ENCODE measurements around the gene TNNI3K. TPM values are rescaled to one million over a fixed set of nuclear protein-coding genes. Genes with fewer than 3 reads are reported as not detected.

Gene TNNI3K
- total and polyA plus RNA-seq, 9 of the 15 experiments (the other 6 are each of a cell fraction or from before 2014, with no cell fraction given) = 0.21 to 0.53 (median 0.32) TPM; not detected in 5

GRCh38 chr1:74333244-74333643 lies 98.1 kb downstream of the TNNI3K start:
- Histone ChIP-seq H3K4me3 (no peak overlapping the region), H3K27ac (ENCODE audit: extremely low read depth, low read depth, low read length) (no peak overlapping the region), H3K9me1 (ENCODE audit: control insufficient read depth, insufficient read depth, low read length) (no peaks in the 10 kb centered on the region), H3K27me3 (ENCODE audit: control insufficient read depth in 2 of 2, insufficient read depth in 2 of 2, low read length in 2 of 2) (no peaks in the 10 kb centered on the region), H3K36me3 (ENCODE audit: control insufficient read depth, insufficient read depth, low read length) (no peaks in the 10 kb centered on the region), H3K9me3 (replicated peaks; ENCODE audit: control insufficient read depth, insufficient read depth, low read depth, low read length) (no peaks in the 10 kb centered on the region), H3K79me2 (ENCODE audit: control insufficient read depth, insufficient read depth, low read length) (no peaks in the 10 kb centered on the region), H3K9ac (ENCODE audit: insufficient read depth in 1 of 2, low read depth in 2 of 2, low read length in 2 of 2) (no peak overlapping the region), H4K20me1 (replicated peaks; ENCODE audit: control insufficient read depth, insufficient read depth, low read length) (no peaks in the 10 kb centered on the region), H3K4me2 (ENCODE audit: insufficient read depth, low read length) (no peak overlapping the region), H3K4me1 (replicated peaks in 1 of 2; ENCODE audit: control insufficient read depth in 2 of 2, insufficient read depth in 2 of 2, low read length in 2 of 2) (no peaks in the 10 kb centered on the region), H2AFZ (ENCODE audit: low read depth, low read length) (no peak overlapping the region)
- intact Hi-C loops (cut with micrococcal nuclease) = no loop called here
- ATAC-seq (no peak), FAIRE-seq (no peak), DNase-seq (ENCODE audit: extremely low read depth in 1 of 4, low spot score in 3 of 4) (no peak)
- ChIA-PET POLR2A (no interaction called here), CTCF (ENCODE audit: low intra/inter-chr PET ratio) (no interaction called here)
- in situ Hi-C loops (cut with MboI) = no loop called here
- BruUV-seq (replicated peaks) = no TSS peak
- 0% methylated on average over 2 of the region's 2 CpGs for WGBS (ENCODE audit: insufficient coverage, low coverage, missing lambda C conversion rate)
- TF ChIP-seq POLR2AphosphoS5 (IDR thresholded peaks at IDR 0.05; ENCODE audit: control insufficient read depth, insufficient read depth, low read depth, low read length) (no peak), FOXK2 (conservative IDR thresholded peaks at IDR 0.05 in 1 of 2, IDR thresholded peaks at IDR 0.05 in 1 of 2; ENCODE audit: low read depth in 2 of 2) (no peak), PHB (CRISPR knock-in tag; IDR thresholded peaks at IDR 0.05) (no peak), MAFF (IDR thresholded peaks at IDR 0.05; ENCODE audit: low read length) (no peak), MXI1 (IDR thresholded peaks at IDR 0.05; ENCODE audit: low read depth, low read length) (no peak), ZNF354B (CRISPR knock-in tag; IDR thresholded peaks at IDR 0.05) (no peak), ZKSCAN1 (IDR thresholded peaks at IDR 0.05; ENCODE audit: low read depth, low read length) (no peak), ZC3H11A (IDR thresholded peaks at IDR 0.05; ENCODE audit: low read depth, low read length) (no peak), SIX5 (IDR thresholded peaks at IDR 0.05; ENCODE audit: borderline replicate concordance in 1 of 2, insufficient read depth in 1 of 2, low read depth in 1 of 2, low read length in 2 of 2) (no peak), TEAD1 (CRISPR knock-in tag; IDR thresholded peaks at IDR 0.05) (no peak), CBFB (CRISPR knock-in tag; IDR thresholded peaks at IDR 0.05) (no peak), GATAD2A (IDR thresholded peaks at IDR 0.05) (no peak), PHF20 (IDR thresholded peaks at IDR 0.05; ENCODE audit: partially characterized antibody) (no peak), BHLHE40 (IDR thresholded peaks at IDR 0.05; ENCODE audit: low read length) (no peak)
- TF ChIP-seq, protein P1, sequence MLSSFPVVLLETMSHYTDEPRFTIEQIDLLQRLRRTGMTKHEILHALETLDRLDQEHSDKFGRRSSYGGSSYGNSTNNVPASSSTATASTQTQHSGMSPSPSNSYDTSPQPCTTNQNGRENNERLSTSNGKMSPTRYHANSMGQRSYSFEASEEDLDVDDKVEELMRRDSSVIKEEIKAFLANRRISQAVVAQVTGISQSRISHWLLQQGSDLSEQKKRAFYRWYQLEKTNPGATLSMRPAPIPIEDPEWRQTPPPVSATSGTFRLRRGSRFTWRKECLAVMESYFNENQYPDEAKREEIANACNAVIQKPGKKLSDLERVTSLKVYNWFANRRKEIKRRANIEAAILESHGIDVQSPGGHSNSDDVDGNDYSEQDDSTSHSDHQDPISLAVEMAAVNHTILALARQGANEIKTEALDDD (IDR thresholded peaks at IDR 0.05) = no peak
- TF ChIP-seq, protein P2, sequence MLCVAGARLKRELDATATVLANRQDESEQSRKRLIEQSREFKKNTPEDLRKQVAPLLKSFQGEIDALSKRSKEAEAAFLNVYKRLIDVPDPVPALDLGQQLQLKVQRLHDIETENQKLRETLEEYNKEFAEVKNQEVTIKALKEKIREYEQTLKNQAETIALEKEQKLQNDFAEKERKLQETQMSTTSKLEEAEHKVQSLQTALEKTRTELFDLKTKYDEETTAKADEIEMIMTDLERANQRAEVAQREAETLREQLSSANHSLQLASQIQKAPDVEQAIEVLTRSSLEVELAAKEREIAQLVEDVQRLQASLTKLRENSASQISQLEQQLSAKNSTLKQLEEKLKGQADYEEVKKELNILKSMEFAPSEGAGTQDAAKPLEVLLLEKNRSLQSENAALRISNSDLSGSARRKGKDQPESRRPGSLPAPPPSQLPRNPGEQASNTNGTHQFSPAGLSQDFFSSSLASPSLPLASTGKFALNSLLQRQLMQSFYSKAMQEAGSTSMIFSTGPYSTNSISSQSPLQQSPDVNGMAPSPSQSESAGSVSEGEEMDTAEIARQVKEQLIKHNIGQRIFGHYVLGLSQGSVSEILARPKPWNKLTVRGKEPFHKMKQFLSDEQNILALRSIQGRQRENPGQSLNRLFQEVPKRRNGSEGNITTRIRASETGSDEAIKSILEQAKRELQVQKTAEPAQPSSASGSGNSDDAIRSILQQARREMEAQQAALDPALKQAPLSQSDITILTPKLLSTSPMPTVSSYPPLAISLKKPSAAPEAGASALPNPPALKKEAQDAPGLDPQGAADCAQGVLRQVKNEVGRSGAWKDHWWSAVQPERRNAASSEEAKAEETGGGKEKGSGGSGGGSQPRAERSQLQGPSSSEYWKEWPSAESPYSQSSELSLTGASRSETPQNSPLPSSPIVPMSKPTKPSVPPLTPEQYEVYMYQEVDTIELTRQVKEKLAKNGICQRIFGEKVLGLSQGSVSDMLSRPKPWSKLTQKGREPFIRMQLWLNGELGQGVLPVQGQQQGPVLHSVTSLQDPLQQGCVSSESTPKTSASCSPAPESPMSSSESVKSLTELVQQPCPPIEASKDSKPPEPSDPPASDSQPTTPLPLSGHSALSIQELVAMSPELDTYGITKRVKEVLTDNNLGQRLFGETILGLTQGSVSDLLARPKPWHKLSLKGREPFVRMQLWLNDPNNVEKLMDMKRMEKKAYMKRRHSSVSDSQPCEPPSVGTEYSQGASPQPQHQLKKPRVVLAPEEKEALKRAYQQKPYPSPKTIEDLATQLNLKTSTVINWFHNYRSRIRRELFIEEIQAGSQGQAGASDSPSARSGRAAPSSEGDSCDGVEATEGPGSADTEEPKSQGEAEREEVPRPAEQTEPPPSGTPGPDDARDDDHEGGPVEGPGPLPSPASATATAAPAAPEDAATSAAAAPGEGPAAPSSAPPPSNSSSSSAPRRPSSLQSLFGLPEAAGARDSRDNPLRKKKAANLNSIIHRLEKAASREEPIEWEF (CRISPR knock-in tag; IDR thresholded peaks at IDR 0.05) = no peak
- TF ChIP-seq, protein P3, sequence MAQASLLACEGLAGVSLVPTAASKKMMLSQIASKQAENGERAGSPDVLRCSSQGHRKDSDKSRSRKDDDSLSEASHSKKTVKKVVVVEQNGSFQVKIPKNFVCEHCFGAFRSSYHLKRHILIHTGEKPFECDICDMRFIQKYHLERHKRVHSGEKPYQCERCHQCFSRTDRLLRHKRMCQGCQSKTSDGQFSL (CRISPR knock-in tag; IDR thresholded peaks at IDR 0.05) = no peak
- TF ChIP-seq, protein P3 (tag; IDR thresholded peaks at IDR 0.05) = no peak

All from K562 (cell line).